SU-DHL-6 (cell line): Measurements from ENCODE around the gene SMC4.

Source experiments
- H2AFZ ChIP-seq: fragments of 200-600 bp; sonication (generic); 2 replicates; pipeline ENCODE4 v1.6.1; 2014; ENCODE audit warnings: low read depth, mild to moderate bottlenecking, moderate library complexity, mixed read lengths, antibody characterized with exemption, low read length; ENCODE audit not compliant: severe bottlenecking
- H3F3A ChIP-seq: fragments of 200-600 bp; shearing (Covaris generic); 2 replicates; pipeline ENCODE4 v1.6.0; 2016; ENCODE audit warnings: antibody characterized with exemption, mild to moderate bottlenecking; ENCODE audit not compliant: insufficient read depth
- H3K27ac ChIP-seq: fragments of 200-600 bp; sonication (generic); 2 replicates; pipeline ENCODE4 v1.5.1; 2016; ENCODE audit warnings: low read depth, mild to moderate bottlenecking, low read length, moderate library complexity, mixed read lengths
- H3K27me3 ChIP-seq: fragments of 200-600 bp; sonication (generic), shearing (Covaris generic); 2 replicates; pipeline ENCODE4 v1.6.0; 2014; ENCODE audit warnings: mild to moderate bottlenecking, low read length
- H3K36me3 ChIP-seq: fragments of 200-600 bp; sonication (generic); 2 replicates; pipeline ENCODE4 v1.6.1; 2014; ENCODE audit warnings: mild to moderate bottlenecking, low read length, mixed read lengths
- H3K4me2 ChIP-seq: fragments of 300-600, 200-600 bp; shearing (Covaris generic), sonication (generic); 2 replicates; pipeline ENCODE4 v1.6.0; 2014; ENCODE audit warnings: low read length, low read depth, mild to moderate bottlenecking; ENCODE audit not compliant: poor library complexity, severe bottlenecking
- H3K4me3 ChIP-seq: fragments of 200-600 bp; sonication (generic); 2 replicates; pipeline ENCODE4 v1.5.1; 2014; ENCODE audit warnings: antibody characterized with exemption, low read length, mild to moderate bottlenecking, mixed read lengths; ENCODE audit not compliant: insufficient read depth, poor library complexity, severe bottlenecking
- H3K79me2 ChIP-seq: fragments of 200-600 bp; sonication (generic); 2 replicates; pipeline ENCODE4 v1.6.1; 2014; ENCODE audit warnings: mild to moderate bottlenecking, low read length, moderate library complexity; ENCODE audit not compliant: insufficient read depth
- H3K9ac ChIP-seq: fragments of 200-600 bp; sonication (generic); 2 replicates; pipeline ENCODE4 v1.7.0; 2014; ENCODE audit warnings: mild to moderate bottlenecking, low read length
- H3K9me2 ChIP-seq: fragments of 200-600 bp; sonication (generic); replicated peaks from 2 replicates; pipeline ENCODE4 v1.6.1; 2014; ENCODE audit warnings: low read length; ENCODE audit not compliant: insufficient read depth
- H3K9me3 ChIP-seq: fragments of 200-600 bp; sonication (generic); 2 replicates; pipeline ENCODE4 v1.6.1; 2014; ENCODE audit warnings: low read length, mixed read lengths; ENCODE audit not compliant: insufficient read depth
- H4K20me1 ChIP-seq: fragments of 200-600 bp; sonication (generic); 2 replicates; pipeline ENCODE4 v1.6.1; 2014; ENCODE audit warnings: low read depth, mild to moderate bottlenecking, antibody characterized with exemption, low read length, moderate library complexity, mixed read lengths
- EZH2phosphoT487 ChIP-seq: fragments of 200-600 bp; sonication (generic), shearing (Covaris generic); conservative IDR thresholded peaks from 2 replicates; pipeline ENCODE4 v1.6.1; 2018; ENCODE audit warnings: mild to moderate bottlenecking, antibody characterized with exemption, low read length, moderate library complexity, mixed read lengths
- TF ChIP-seq, protein P1 (sequence below): fragments of 200-600 bp; sonication (generic); IDR thresholded peaks from one replicate; pipeline ENCODE4 v1.5.1; 2017; ENCODE audit warnings: antibody characterized with exemption, mild to moderate bottlenecking, low read length, moderate library complexity; ENCODE audit not compliant: insufficient read depth, poor library complexity, severe bottlenecking

SMC4 gene

DNA sequence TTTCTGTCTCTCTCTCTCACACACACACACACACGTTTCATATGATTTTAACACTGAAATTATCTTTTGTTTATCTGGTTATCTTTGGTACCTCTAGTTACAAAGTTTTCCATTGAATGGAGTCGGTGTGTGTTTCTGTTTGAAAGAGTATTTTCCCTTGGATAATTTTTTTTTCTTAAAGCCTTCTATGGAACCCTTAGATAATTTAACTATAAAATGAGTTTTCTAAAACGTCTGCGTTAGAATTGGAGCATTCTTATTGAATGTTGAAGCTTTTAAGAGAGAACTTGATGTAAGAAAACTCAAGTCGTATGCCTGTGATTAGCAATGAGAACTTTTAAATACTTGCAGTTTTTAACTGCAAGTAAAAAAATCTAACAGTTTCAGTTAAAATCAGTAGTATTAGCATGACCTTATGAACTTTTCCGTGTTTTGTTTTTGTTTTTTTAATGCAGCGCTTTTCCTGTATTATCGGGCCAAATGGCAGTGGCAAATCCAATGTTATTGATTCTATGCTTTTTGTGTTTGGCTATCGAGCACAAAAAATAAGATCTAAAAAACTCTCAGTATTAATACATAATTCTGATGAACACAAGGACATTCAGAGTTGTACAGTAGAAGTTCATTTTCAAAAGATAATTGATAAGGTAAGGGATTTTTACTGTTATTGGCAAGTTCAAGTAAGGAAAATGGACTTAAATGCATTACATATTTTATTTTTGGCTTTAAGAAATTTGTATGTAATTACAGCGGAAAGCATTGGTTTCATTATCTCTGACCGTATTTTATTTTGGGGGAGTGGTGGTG, 3.0 kb downstream of the SMC4 start:
- H3K4me2 ChIP-seq, result peak overlapping the region; percentile 96
- H3K4me3 ChIP-seq, result peak overlapping the region; percentile 94
- no peak overlapping the region for H2AFZ ChIP-seq
- no peaks in the 10 kb centered on the region for H3K9me2 ChIP-seq
- H3K36me3 ChIP-seq, result peaks cover 69% of the 10 kb centered on the region
- peaks cover 63% of the 10 kb centered on the region for H4K20me1 ChIP-seq
- peak overlapping the region; percentile 89 for H3K27ac ChIP-seq
- H3K9me3 ChIP-seq, result no peaks in the 10 kb centered on the region
- TF ChIP-seq EZH2phosphoT487, result no peak
- TF ChIP-seq, protein P1, sequence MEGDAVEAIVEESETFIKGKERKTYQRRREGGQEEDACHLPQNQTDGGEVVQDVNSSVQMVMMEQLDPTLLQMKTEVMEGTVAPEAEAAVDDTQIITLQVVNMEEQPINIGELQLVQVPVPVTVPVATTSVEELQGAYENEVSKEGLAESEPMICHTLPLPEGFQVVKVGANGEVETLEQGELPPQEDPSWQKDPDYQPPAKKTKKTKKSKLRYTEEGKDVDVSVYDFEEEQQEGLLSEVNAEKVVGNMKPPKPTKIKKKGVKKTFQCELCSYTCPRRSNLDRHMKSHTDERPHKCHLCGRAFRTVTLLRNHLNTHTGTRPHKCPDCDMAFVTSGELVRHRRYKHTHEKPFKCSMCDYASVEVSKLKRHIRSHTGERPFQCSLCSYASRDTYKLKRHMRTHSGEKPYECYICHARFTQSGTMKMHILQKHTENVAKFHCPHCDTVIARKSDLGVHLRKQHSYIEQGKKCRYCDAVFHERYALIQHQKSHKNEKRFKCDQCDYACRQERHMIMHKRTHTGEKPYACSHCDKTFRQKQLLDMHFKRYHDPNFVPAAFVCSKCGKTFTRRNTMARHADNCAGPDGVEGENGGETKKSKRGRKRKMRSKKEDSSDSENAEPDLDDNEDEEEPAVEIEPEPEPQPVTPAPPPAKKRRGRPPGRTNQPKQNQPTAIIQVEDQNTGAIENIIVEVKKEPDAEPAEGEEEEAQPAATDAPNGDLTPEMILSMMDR, result no peak
- no peaks in the 10 kb centered on the region for H3K27me3 ChIP-seq
- H3F3A ChIP-seq, result peaks cover 47% of the 10 kb centered on the region
- H3K9ac ChIP-seq, result peak overlapping the region; percentile 98
- peaks cover 96% of the 10 kb centered on the region for H3K79me2 ChIP-seq

DNA sequence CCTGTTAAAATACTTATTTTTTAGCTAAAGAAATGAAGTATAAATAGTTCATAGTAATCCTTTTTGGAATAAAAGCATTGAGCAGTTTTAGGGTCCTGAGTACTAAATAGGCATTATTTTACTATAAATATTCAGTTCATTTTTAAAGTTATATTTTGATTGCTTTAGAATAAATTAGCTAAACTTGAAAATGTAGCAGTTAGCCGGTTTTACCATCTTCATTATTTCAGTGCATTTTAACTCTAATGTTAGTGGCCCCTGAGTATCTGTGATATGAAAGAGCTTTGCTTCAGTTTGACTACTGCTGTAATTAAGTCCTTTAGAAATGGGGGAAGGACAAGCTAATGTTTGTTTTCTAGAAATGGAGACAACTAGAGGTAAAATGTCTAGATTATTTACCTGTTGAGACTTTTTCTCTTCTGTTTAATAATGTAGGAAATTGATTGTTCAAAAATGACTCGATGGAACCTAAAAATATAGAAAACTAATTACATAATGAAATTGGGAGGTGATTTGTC, 3.6 kb downstream of the SMC4 start:
- Histone ChIP-seq H3K9me2 (no peaks in the 10 kb centered on the region), H3F3A (peaks cover 54% of the 10 kb centered on the region), H3K36me3 (peaks cover 75% of the 10 kb centered on the region), H3K9ac (peak overlapping the region; percentile 98), H3K27me3 (no peaks in the 10 kb centered on the region), H3K79me2 (peaks cover 96% of the 10 kb centered on the region), H3K27ac (peak overlapping the region; percentile 89), H3K9me3 (no peaks in the 10 kb centered on the region), H3K4me2 (peak overlapping the region; percentile 96), H3K4me3 (peak overlapping the region; percentile 94), H2AFZ (no peak overlapping the region), H4K20me1 (peaks cover 69% of the 10 kb centered on the region)
- TF ChIP-seq, protein P1, result no peak
- no peak for TF ChIP-seq EZH2phosphoT487

DNA sequence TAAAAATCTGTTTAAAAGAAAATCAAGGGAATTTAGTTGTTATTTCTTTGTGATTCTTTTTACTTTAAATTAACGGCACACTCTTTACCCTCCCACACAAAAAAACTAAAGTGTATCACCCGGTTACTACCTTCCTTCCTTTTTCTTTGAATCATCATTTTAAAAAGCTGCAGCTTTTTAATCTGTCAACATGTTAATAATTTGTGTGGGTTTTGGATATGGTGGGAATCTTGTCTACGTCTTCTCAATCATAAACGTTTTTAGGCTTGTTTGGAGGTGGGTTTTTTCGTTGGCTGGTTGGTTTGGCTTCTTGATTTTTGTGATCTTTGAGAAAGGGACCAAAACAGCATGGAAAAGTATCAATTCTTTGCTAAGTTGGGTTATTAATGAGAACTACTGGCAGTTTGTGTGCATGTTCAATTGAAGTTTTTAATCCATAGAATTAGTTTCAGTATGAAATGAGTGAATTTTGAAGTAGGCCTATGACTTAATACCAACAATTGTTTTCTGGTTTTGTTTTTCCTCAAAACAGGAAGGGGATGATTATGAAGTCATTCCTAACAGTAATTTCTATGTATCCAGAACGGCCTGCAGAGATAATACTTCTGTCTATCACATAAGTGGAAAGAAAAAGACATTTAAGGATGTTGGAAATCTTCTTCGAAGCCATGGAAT, 4.5 kb downstream of the SMC4 start:
- H3K9me2 ChIP-seq, result no peaks in the 10 kb centered on the region
- H3K4me3 ChIP-seq, result peak overlapping the region; percentile 94
- peak overlapping the region; percentile 96 for H3K4me2 ChIP-seq
- H3K27ac ChIP-seq, result peak overlapping the region; percentile 89
- H3K36me3 ChIP-seq, result peaks cover 82% of the 10 kb centered on the region
- peaks cover 96% of the 10 kb centered on the region for H3K79me2 ChIP-seq
- TF ChIP-seq EZH2phosphoT487, result no peak
- TF ChIP-seq, protein P1, result no peak
- no peaks in the 10 kb centered on the region for H3K27me3 ChIP-seq
- peak overlapping the region; percentile 98 for H3K9ac ChIP-seq
- no peaks in the 10 kb centered on the region for H3K9me3 ChIP-seq
- H2AFZ ChIP-seq, result no peak overlapping the region
- H3F3A ChIP-seq, result peaks cover 60% of the 10 kb centered on the region
- H4K20me1 ChIP-seq, result peaks cover 76% of the 10 kb centered on the region
